Endodermal cell (in vitro differentiated cells): ENCODE measurements around the gene PAX8. TPM values are rescaled to one million over a fixed set of nuclear protein-coding genes. Genes with fewer than 3 reads are reported as not detected.

Experiments
- DNase-seq: peaks from one replicate; pipeline ENCODE4 v3.0.0-alpha.2; 2017
- H3K27ac ChIP-seq: 2 replicates; pipeline ENCODE4 v1.5.1; 2013; ENCODE audit warnings: mild to moderate bottlenecking, low read depth, low read length, moderate library complexity
- H3K27me3 ChIP-seq: 2 replicates; pipeline ENCODE4 v1.6.1; 2013; ENCODE audit warnings: mild to moderate bottlenecking, low read length, moderate library complexity; ENCODE audit not compliant: insufficient read depth, control insufficient read depth, poor library complexity, severe bottlenecking
- H3K36me3 ChIP-seq: 2 replicates; pipeline ENCODE4 v1.7.0; 2013; ENCODE audit warnings: mild to moderate bottlenecking, low read length, moderate library complexity; ENCODE audit not compliant: control insufficient read depth, insufficient read depth
- H3K4me1 ChIP-seq: one replicate; pipeline ENCODE4 v1.7.0; 2013; ENCODE audit warnings: low read length; ENCODE audit not compliant: control insufficient read depth, insufficient read depth
- H3K4me3 ChIP-seq: 2 replicates; pipeline ENCODE4 v1.5.1; 2013; ENCODE audit warnings: mild to moderate bottlenecking, low read length, moderate library complexity
- H3K9ac ChIP-seq: 2 replicates; pipeline ENCODE4 v1.6.1; 2013; ENCODE audit warnings: mild to moderate bottlenecking, low read length, moderate library complexity; ENCODE audit not compliant: poor library complexity, severe bottlenecking; ENCODE audit errors: extremely low read depth
- H3K9me3 ChIP-seq: 2 replicates; pipeline ENCODE4 v1.6.1; 2013; ENCODE audit warnings: mild to moderate bottlenecking, low read length, moderate library complexity; ENCODE audit not compliant: control insufficient read depth
- H3K27ac Mint-ChIP-seq: 2 replicates; pipeline ENCODE4 v1.8.0; 2020; ENCODE audit warnings: mixed read lengths
- H3K27me3 Mint-ChIP-seq: 2 replicates; pipeline ENCODE4 v1.8.0; 2021; ENCODE audit warnings: mild to moderate bottlenecking, mixed read lengths; ENCODE audit not compliant: insufficient read depth
- H3K36me3 Mint-ChIP-seq: 2 replicates; pipeline ENCODE4 v1.8.0; 2020; ENCODE audit warnings: low read depth, mixed read lengths
- H3K4me1 Mint-ChIP-seq: 2 replicates; pipeline ENCODE4 v1.8.0; 2020; ENCODE audit warnings: mixed read lengths
- H3K4me3 Mint-ChIP-seq: 2 replicates; pipeline ENCODE4 v1.8.0; 2020; ENCODE audit warnings: mild to moderate bottlenecking, moderate library complexity, mixed read lengths
- H3K9me3 Mint-ChIP-seq: 2 replicates; pipeline ENCODE4 v1.8.0; 2020; ENCODE audit warnings: mild to moderate bottlenecking, mixed read lengths
- WGBS, 2 experiments: methylation state at CpG; one replicate each; pipeline versions ENCODE4 v1.1.5 to v1.1.7; 2013; ENCODE audit warnings: missing lambda C conversion rate in 2 of 2, mixed read lengths in 1 of 2; ENCODE audit not compliant: insufficient coverage in 1 of 2, insufficient read length in 1 of 2; 5-methylcytosine and 5-hydroxymethylcytosine counted together
- total RNA-seq, 2 donors: library from RNA; stranded (reverse); fragmentation: NEBNext Ultra II Directional in 1 of 2; extraction: Animal tissue kit (Norgen Biotek cat#: 25700) in 1 of 2; gene quantifications; 2 replicates in 1 of 2; 3 replicates in 1 of 2; pipeline ENCODE4 v1.2.1, GENCODE V29; 2021
- TF ChIP-seq, protein P1 (sequence below): fragments of 200-600 bp; sonication (generic); conservative IDR thresholded peaks from 2 replicates; pipeline ENCODE4 v1.5.0; 2021; ENCODE audit warnings: antibody characterized with exemption, mild to moderate bottlenecking

PAX8 gene
- total RNA-seq, 2 donors from 2014 or later = 0.09 to 0.11 TPM

- Histone ChIP-seq H3K9ac (no peak overlapping the region), H3K36me3 (no peaks in the 10 kb centered on the region), H3K4me1 (no peaks in the 10 kb centered on the region), H3K9me3 (no peaks in the 10 kb centered on the region), H3K27me3 (peaks cover 7% of the 10 kb centered on the region), H3K4me3 (no peak overlapping the region), H3K27ac (no peak overlapping the region)
- peaks cover 5% of the 10 kb centered on the region for H3K27me3 Mint-ChIP-seq
- 90 to 98% methylated on average over 5 of the region's 5 CpGs for WGBS, 2 experiments
- no peaks in the 10 kb centered on the region for H3K36me3 Mint-ChIP-seq
- no peaks in the 10 kb centered on the region for H3K9me3 Mint-ChIP-seq
- TF ChIP-seq, protein P1, sequence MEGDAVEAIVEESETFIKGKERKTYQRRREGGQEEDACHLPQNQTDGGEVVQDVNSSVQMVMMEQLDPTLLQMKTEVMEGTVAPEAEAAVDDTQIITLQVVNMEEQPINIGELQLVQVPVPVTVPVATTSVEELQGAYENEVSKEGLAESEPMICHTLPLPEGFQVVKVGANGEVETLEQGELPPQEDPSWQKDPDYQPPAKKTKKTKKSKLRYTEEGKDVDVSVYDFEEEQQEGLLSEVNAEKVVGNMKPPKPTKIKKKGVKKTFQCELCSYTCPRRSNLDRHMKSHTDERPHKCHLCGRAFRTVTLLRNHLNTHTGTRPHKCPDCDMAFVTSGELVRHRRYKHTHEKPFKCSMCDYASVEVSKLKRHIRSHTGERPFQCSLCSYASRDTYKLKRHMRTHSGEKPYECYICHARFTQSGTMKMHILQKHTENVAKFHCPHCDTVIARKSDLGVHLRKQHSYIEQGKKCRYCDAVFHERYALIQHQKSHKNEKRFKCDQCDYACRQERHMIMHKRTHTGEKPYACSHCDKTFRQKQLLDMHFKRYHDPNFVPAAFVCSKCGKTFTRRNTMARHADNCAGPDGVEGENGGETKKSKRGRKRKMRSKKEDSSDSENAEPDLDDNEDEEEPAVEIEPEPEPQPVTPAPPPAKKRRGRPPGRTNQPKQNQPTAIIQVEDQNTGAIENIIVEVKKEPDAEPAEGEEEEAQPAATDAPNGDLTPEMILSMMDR = no peak
- no peak for DNase-seq
- no peak overlapping the region for H3K27ac Mint-ChIP-seq
- H3K4me1 Mint-ChIP-seq = peaks cover 11% of the 10 kb centered on the region
- H3K4me3 Mint-ChIP-seq = no peak overlapping the region
Measured at GRCh38 chr2:113208396-113208795, 70.3 kb downstream of the PAX8 start.

- Mint-ChIP-seq H3K36me3 (no peaks in the 10 kb centered on the region), H3K4me1 (peaks cover 8% of the 10 kb centered on the region), H3K9me3 (no peaks in the 10 kb centered on the region), H3K27ac (no peak overlapping the region), H3K27me3 (peaks cover 5% of the 10 kb centered on the region), H3K4me3 (no peak overlapping the region)
- H3K4me3 ChIP-seq = no peak overlapping the region
- no peak for DNase-seq
- TF ChIP-seq, protein P1 = no peak
- H3K36me3 ChIP-seq = no peaks in the 10 kb centered on the region
- H3K9me3 ChIP-seq = no peaks in the 10 kb centered on the region
- H3K27ac ChIP-seq = no peak overlapping the region
- peaks cover 7% of the 10 kb centered on the region for H3K27me3 ChIP-seq
- no peaks in the 10 kb centered on the region for H3K4me1 ChIP-seq
- WGBS, 2 experiments = 86 to 87% methylated on average over 1 of the region's 2 CpGs
- no peak overlapping the region for H3K9ac ChIP-seq
Measured at GRCh38 chr2:113207021-113207420, 71.7 kb downstream of the PAX8 start.

- Mint-ChIP-seq H3K9me3 (no peaks in the 10 kb centered on the region), H3K36me3 (no peaks in the 10 kb centered on the region), H3K27me3 (peaks cover 5% of the 10 kb centered on the region), H3K4me1 (peaks cover 6% of the 10 kb centered on the region), H3K27ac (no peak overlapping the region), H3K4me3 (no peak overlapping the region)
- 80 to 83% methylated on average over 6 of the region's 6 CpGs for WGBS, 2 experiments
- H3K9me3 ChIP-seq = no peaks in the 10 kb centered on the region
- TF ChIP-seq, protein P1 = no peak
- H3K36me3 ChIP-seq = no peaks in the 10 kb centered on the region
- no peaks in the 10 kb centered on the region for H3K4me1 ChIP-seq
- H3K4me3 ChIP-seq = no peak overlapping the region
- DNase-seq = no peak
- H3K27me3 ChIP-seq = peaks cover 7% of the 10 kb centered on the region
- no peak overlapping the region for H3K9ac ChIP-seq
- no peak overlapping the region for H3K27ac ChIP-seq
Measured at GRCh38 chr2:113206251-113206650, 72.5 kb downstream of the PAX8 start.
